ENCODE measurements around the gene CD9.
"Not testable (repeated sequence)": the region's sequence is repeated elsewhere in the genome, so short reads cannot be mapped to it uniquely, and the experiment has no call there.

CD9 gene

GRCh38 chr12:6206327-6206726, 6.1 kb downstream of the CD9 start:
- TF ChIP-seq CTCF (IDR thresholded peaks at IDR 0.05; ENCODE audit: low read depth, low read length): no peak
- no peak for DNase-seq (ENCODE audit: low read depth, low spot score)
- in situ Hi-C loops (cut with HindIII; ENCODE audit: low sequenced_read_pairs): no loop called here
- no peak overlapping the region for H3K4me3 ChIP-seq (ENCODE audit: low read depth, low read length)

- no peak for TF ChIP-seq CTCF (IDR thresholded peaks at IDR 0.05; ENCODE audit: low read depth, low read length)
- H3K4me3 ChIP-seq (ENCODE audit: low read depth, low read length): no peak overlapping the region
- in situ Hi-C loops (cut with HindIII; ENCODE audit: low sequenced_read_pairs): no loop called here
- no peak for DNase-seq (ENCODE audit: low read depth, low spot score)
Observed at GRCh38 chr12:6207259-6207925, 7.2 kb downstream of the CD9 start.

- TF ChIP-seq CTCF (IDR thresholded peaks at IDR 0.05; ENCODE audit: low read depth, low read length): no peak
- no peak for DNase-seq (ENCODE audit: low read depth, low spot score)
- H3K4me3 ChIP-seq (ENCODE audit: low read depth, low read length): no peak overlapping the region
- in situ Hi-C loops (cut with HindIII; ENCODE audit: low sequenced_read_pairs): no loop called here
Observed at GRCh38 chr12:6208130-6208529, 7.9 kb downstream of the CD9 start.

GRCh38 chr12:6209428-6209827, 9.2 kb downstream of the CD9 start:
- DNase-seq (ENCODE audit: low read depth, low spot score); H3K4me3 ChIP-seq (ENCODE audit: low read depth, low read length); in situ Hi-C loops (cut with HindIII; ENCODE audit: low sequenced_read_pairs): not testable (repeated sequence)

- in situ Hi-C loops (cut with HindIII; ENCODE audit: low sequenced_read_pairs): no loop called here
- peak; percentile 91 for DNase-seq (ENCODE audit: low read depth, low spot score)
- no peak overlapping the region for H3K4me3 ChIP-seq (ENCODE audit: low read depth, low read length)
- TF ChIP-seq CTCF (IDR thresholded peaks at IDR 0.05; ENCODE audit: low read depth, low read length): no peak
Observed at GRCh38 chr12:6211421-6211869, 11.2 kb downstream of the CD9 start.

- TF ChIP-seq CTCF (IDR thresholded peaks at IDR 0.05; ENCODE audit: low read depth, low read length): no peak
- no peak overlapping the region for H3K4me3 ChIP-seq (ENCODE audit: low read depth, low read length)
- no peak for DNase-seq (ENCODE audit: low read depth, low spot score)
- in situ Hi-C loops (cut with HindIII; ENCODE audit: low sequenced_read_pairs): no loop called here
Observed at GRCh38 chr12:6212086-6212485, 11.9 kb downstream of the CD9 start.

GRCh38 chr12:6213969-6214368, 13.8 kb downstream of the CD9 start:
- in situ Hi-C loops (cut with HindIII; ENCODE audit: low sequenced_read_pairs): no loop called here

More at GRCh38 chr12:6213969-6214368, 13.8 kb downstream of the CD9 start:
- DNase-seq (ENCODE audit: low read depth, low spot score): no peak
- no peak for TF ChIP-seq CTCF (IDR thresholded peaks at IDR 0.05; ENCODE audit: low read depth, low read length)
- H3K4me3 ChIP-seq (ENCODE audit: low read depth, low read length): no peak overlapping the region

Measured in astrocyte of the spinal cord (primary cell).